WTC11 (cell line): Measurements from ENCODE around the gene NFATC1.

Experiments
- ATF1 ChIP-seq: sonication (generic); formaldehyde crosslinking; IDR thresholded peaks from 2 replicates; pipeline ENCODE4 v1.8.1; 2023; ENCODE audit warnings: mild to moderate bottlenecking, moderate library complexity, missing genetic modification reagents
- CREM ChIP-seq: sonication (generic); formaldehyde crosslinking; IDR thresholded peaks from 2 replicates; pipeline ENCODE4 v1.8.1; 2022; ENCODE audit warnings: mild to moderate bottlenecking, missing genetic modification reagents, moderate library complexity
- ELF4 ChIP-seq: sonication (generic); formaldehyde crosslinking; IDR thresholded peaks from 2 replicates; pipeline ENCODE4 v1.8.1; 2022; ENCODE audit warnings: low read depth, mild to moderate bottlenecking, moderate library complexity, missing genetic modification reagents
- STAT6 ChIP-seq: sonication (generic); formaldehyde crosslinking; conservative IDR thresholded peaks from 2 replicates; pipeline ENCODE4 v1.8.1; 2023; ENCODE audit warnings: mild to moderate bottlenecking, low read depth, missing genetic modification reagents, moderate library complexity
- TEAD4 ChIP-seq: sonication (generic); formaldehyde crosslinking; IDR thresholded peaks from 2 replicates; pipeline ENCODE4 v1.8.0; 2022; ENCODE audit warnings: mild to moderate bottlenecking, missing genetic modification reagents
- TP53 ChIP-seq: sonication (generic); formaldehyde crosslinking; IDR thresholded peaks from 2 replicates; pipeline ENCODE4 v1.8.1; 2023; ENCODE audit warnings: mild to moderate bottlenecking, missing genetic modification reagents
- ZNF263 ChIP-seq: sonication (generic); formaldehyde crosslinking; IDR thresholded peaks from 2 replicates; pipeline ENCODE4 v1.8.1; 2022; ENCODE audit warnings: low read depth, mild to moderate bottlenecking, moderate library complexity, missing genetic modification reagents
- TF ChIP-seq, protein P1 (sequence below): fragments of 200-600 bp; IDR thresholded peaks from 2 replicates; pipeline ENCODE4 v1.8.0; 2022; ENCODE audit warnings: antibody characterized with exemption
- TF ChIP-seq, protein P2 (sequence below): fragments of 250-450 bp; sonication (Bioruptor Pico); IDR thresholded peaks from 2 replicates; pipeline ENCODE4 v1.9.0; 2021; ENCODE audit warnings: mild to moderate bottlenecking, borderline replicate concordance

- TF ChIP-seq TP53 (CRISPR knock-in tag) = no peak
- TF ChIP-seq, protein P1, sequence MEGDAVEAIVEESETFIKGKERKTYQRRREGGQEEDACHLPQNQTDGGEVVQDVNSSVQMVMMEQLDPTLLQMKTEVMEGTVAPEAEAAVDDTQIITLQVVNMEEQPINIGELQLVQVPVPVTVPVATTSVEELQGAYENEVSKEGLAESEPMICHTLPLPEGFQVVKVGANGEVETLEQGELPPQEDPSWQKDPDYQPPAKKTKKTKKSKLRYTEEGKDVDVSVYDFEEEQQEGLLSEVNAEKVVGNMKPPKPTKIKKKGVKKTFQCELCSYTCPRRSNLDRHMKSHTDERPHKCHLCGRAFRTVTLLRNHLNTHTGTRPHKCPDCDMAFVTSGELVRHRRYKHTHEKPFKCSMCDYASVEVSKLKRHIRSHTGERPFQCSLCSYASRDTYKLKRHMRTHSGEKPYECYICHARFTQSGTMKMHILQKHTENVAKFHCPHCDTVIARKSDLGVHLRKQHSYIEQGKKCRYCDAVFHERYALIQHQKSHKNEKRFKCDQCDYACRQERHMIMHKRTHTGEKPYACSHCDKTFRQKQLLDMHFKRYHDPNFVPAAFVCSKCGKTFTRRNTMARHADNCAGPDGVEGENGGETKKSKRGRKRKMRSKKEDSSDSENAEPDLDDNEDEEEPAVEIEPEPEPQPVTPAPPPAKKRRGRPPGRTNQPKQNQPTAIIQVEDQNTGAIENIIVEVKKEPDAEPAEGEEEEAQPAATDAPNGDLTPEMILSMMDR = no peak
- TF ChIP-seq, protein P2, sequence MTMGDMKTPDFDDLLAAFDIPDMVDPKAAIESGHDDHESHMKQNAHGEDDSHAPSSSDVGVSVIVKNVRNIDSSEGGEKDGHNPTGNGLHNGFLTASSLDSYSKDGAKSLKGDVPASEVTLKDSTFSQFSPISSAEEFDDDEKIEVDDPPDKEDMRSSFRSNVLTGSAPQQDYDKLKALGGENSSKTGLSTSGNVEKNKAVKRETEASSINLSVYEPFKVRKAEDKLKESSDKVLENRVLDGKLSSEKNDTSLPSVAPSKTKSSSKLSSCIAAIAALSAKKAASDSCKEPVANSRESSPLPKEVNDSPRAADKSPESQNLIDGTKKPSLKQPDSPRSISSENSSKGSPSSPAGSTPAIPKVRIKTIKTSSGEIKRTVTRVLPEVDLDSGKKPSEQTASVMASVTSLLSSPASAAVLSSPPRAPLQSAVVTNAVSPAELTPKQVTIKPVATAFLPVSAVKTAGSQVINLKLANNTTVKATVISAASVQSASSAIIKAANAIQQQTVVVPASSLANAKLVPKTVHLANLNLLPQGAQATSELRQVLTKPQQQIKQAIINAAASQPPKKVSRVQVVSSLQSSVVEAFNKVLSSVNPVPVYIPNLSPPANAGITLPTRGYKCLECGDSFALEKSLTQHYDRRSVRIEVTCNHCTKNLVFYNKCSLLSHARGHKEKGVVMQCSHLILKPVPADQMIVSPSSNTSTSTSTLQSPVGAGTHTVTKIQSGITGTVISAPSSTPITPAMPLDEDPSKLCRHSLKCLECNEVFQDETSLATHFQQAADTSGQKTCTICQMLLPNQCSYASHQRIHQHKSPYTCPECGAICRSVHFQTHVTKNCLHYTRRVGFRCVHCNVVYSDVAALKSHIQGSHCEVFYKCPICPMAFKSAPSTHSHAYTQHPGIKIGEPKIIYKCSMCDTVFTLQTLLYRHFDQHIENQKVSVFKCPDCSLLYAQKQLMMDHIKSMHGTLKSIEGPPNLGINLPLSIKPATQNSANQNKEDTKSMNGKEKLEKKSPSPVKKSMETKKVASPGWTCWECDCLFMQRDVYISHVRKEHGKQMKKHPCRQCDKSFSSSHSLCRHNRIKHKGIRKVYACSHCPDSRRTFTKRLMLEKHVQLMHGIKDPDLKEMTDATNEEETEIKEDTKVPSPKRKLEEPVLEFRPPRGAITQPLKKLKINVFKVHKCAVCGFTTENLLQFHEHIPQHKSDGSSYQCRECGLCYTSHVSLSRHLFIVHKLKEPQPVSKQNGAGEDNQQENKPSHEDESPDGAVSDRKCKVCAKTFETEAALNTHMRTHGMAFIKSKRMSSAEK (CRISPR knock-in tag) = no peak
- no peak for TF ChIP-seq ATF1 (CRISPR knock-in tag)
- TF ChIP-seq CREM (CRISPR knock-in tag) = no peak
- no peak for TF ChIP-seq TEAD4 (CRISPR knock-in tag)
- no peak for TF ChIP-seq STAT6
- no peak for TF ChIP-seq ZNF263 (CRISPR knock-in tag)
- no peak for TF ChIP-seq ELF4 (CRISPR knock-in tag)
These were observed 10.9 kb upstream of the NFATC1 start for GRCh38 chr18:79384834-79385233.
